Spleen (tissue), 11 donors: Measurements from ENCODE around the gene EZH1. TPM values are rescaled to one million over a fixed set of nuclear protein-coding genes. Genes with fewer than 3 reads are reported as not detected.
"Not testable (repeated sequence)": the region's sequence is repeated elsewhere in the genome, so short reads cannot be mapped to it uniquely, and the experiment has no call there.

Experiments
- DNase-seq: peaks from one replicate; pipeline ENCODE4 v3.0.0-alpha.2; 2020
- H3K27ac ChIP-seq, 8 donors: fragments of 200-600 bp; sonication (generic) in 7 of 8; 1 replicate in 4 of 8; 2 replicates in 4 of 8; pipeline versions ENCODE4 v1.5.0 to v1.8.0; 2016 to 2021; ENCODE audit warnings: inconsistent platforms in 4 of 8, mild to moderate bottlenecking in 4 of 8, moderate library complexity in 1 of 8
- H3K27me3 ChIP-seq, 7 donors: fragments of 200-600 bp; sonication (generic) in 6 of 7; replicated peaks in 1 of 7; 1 replicate in 4 of 7; 2 replicates in 3 of 7; pipeline versions ENCODE4 v1.5.0 to v1.8.0; 2016 to 2021; ENCODE audit warnings: inconsistent platforms in 3 of 7, mild to moderate bottlenecking in 1 of 7
- H3K36me3 ChIP-seq, 6 donors: fragments of 200-600 bp; sonication (generic) in 5 of 6; 1 replicate in 4 of 6; 2 replicates in 2 of 6; pipeline versions ENCODE4 v1.5.0 to v1.8.0; 2016 to 2021; ENCODE audit warnings: inconsistent platforms in 2 of 6
- H3K4me1 ChIP-seq, 6 donors: fragments of 200-600 bp; sonication (generic) in 5 of 6; 1 replicate in 3 of 6; 2 replicates in 3 of 6; pipeline versions ENCODE4 v1.5.0 to v1.8.0; 2016 to 2021; ENCODE audit warnings: inconsistent platforms in 3 of 6
- H3K4me3 ChIP-seq, 8 donors: fragments of 200-600 bp; sonication (generic) in 7 of 8; 1 replicate in 4 of 8; 2 replicates in 4 of 8; pipeline versions ENCODE4 v1.5.0 to v1.8.0; 2016 to 2021; ENCODE audit warnings: inconsistent platforms in 4 of 8, mild to moderate bottlenecking in 4 of 8, moderate library complexity in 2 of 8
- H3K9me3 ChIP-seq, 8 donors: fragments of 200-600 bp; sonication (generic) in 7 of 8; 1 replicate in 4 of 8; 2 replicates in 4 of 8; pipeline versions ENCODE4 v1.5.0 to v1.8.0; 2016 to 2021; ENCODE audit warnings: inconsistent platforms in 4 of 8
- POLR2A ChIP-seq, 3 donors: fragments of 450-650 bp; IDR thresholded peaks; one replicate each; pipeline ENCODE4 v1.5.1; 2017; ENCODE audit warnings: antibody characterized with exemption in 3 of 3, mild to moderate bottlenecking in 1 of 3
- POLR2AphosphoS5 ChIP-seq, 3 donors: sonication (generic); formaldehyde crosslinking; IDR thresholded peaks; one replicate each; pipeline ENCODE4 v1.5.1; 2017; ENCODE audit warnings: antibody characterized with exemption in 3 of 3
- WGBS, 5 donors: extraction: QIAGEN DNeasy Blood & Tissue Kit in 3 of 5; methylation state at CpG; one replicate each; pipeline versions ENCODE4 v1.1.5 to v1.1.7; 2013 to 2018; 5-methylcytosine and 5-hydroxymethylcytosine counted together
- intact Hi-C: fragments of 100-400 bp; cut with DNase I; formaldehyde crosslinking; loops from one replicate; pipeline ENCODE4 v1.15.0; 2023; ENCODE audit warnings: low total_unique reads
- polyA plus RNA-seq, 3 donors: library from polyadenylated mRNA; stranded (reverse); fragments of 200-250 nt; gene quantifications; one replicate each; pipeline ENCODE4 v1.2.1, GENCODE V29; 2013
- total RNA-seq, 7 donors: library from RNA; depleted of rRNA in 3 of 7; stranded (reverse); fragments of >200 nt in 3 of 7; fragmentation: NEBNext Ultra II Directional in 4 of 7; extraction: Animal tissue kit (Norgen Biotek cat#: 25700) in 4 of 7; gene quantifications; one replicate each; pipeline versions ENCODE4 v1.1.0 to v1.2.1, GENCODE V29; 2016 to 2021
- TF ChIP-seq, protein P1 (sequence below), 11 experiments: fragments of 200-600 bp in 7 of 11; fragments of 450-650 bp in 4 of 11; sonication (generic) in 4 of 11; IDR thresholded peaks in 8 of 11; conservative IDR thresholded peaks in 3 of 11; 1 replicate in 7 of 11; 2 replicates in 4 of 11; pipeline versions ENCODE4 v1.4.0 to v1.8.0; 2016 to 2021; ENCODE audit warnings: antibody characterized with exemption in 11 of 11, inconsistent platforms in 4 of 11, mild to moderate bottlenecking in 1 of 11
- donor health status: healthy with polysubstance abuse.
- donor health status: DM: no; HTN: no; CAD: no; lungs with moderate emphysema.
- donor health status: DM: no; HTN: no; CAD: no.
- donor health status: Bipolar disorder and iron deficiency.
- donor health status: healthy.
- donor health status: DM: no; HTN: no; CAD: no.
- donor health status: DM: yes; HTN: yes; CAD: no.

EZH1 gene
- total and polyA plus RNA-seq, 10 donors, result 24.1 to 104 (median 68.0) TPM

DNA sequence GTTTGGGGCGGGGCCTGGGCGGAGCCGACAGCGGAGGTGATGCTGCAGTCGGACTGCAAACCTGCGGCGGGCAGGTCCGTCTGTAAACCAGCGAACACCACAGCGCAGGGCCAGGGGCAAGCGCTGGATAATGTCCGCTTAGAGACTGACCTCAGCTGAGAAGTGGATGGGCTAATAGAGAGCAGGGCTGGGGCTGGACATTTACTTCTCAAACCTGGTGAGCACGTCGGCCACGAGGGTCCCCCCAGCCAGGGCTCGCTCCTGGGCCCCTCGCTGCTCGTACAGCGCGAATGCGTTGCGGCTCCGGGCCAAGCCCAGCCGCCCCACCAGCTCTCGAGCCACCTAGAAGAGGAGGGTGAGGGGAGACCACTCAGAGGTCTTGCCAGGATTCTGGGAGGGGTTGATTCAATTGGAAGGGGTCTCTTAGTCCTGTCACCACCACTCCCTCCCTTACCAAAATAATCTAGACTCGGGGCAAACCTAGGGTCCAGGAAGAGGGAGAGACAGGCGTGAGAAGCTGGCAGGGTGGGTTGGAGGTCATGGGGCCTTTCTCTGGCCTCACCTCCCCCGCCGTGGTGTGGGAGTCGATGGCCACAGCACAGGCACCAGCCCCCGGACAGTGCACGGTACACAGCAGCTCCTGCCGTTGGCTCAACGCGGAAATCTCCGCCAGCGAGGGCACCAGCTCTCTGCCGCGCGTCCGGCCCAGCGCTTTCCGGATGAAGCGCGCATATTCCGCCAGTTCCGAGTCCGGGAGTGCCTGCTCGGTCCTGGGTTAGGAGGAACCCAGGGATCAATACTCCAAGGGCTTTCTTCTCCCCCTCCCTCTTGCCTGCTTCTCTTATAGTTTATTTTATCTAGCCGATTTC is 73.8 kb downstream of the EZH1 start:
- Histone ChIP-seq H3K4me1 (peaks cover 18 to 86% (median 60%) of the 10 kb centered on the region in 6 donors), H3K36me3 (peaks cover 0 to 76% (median 21%) of the 10 kb centered on the region in 6 donors), H3K4me3 (peak overlapping the region in 6 of 8 donors; percentile 24 to 67 (median 34)), H3K27me3 (peaks cover 0 to 70% (median 36%) of the 10 kb centered on the region in 7 donors), H3K27ac (peak overlapping the region in 1 of 8 donors; percentile 40), H3K9me3 (no peaks in the 10 kb centered on the region)
- no peak for TF ChIP-seq POLR2A (IDR thresholded peaks at IDR 0.05)
- TF ChIP-seq POLR2AphosphoS5 (IDR thresholded peaks at IDR 0.05), result no peak
- TF ChIP-seq, protein P1, sequence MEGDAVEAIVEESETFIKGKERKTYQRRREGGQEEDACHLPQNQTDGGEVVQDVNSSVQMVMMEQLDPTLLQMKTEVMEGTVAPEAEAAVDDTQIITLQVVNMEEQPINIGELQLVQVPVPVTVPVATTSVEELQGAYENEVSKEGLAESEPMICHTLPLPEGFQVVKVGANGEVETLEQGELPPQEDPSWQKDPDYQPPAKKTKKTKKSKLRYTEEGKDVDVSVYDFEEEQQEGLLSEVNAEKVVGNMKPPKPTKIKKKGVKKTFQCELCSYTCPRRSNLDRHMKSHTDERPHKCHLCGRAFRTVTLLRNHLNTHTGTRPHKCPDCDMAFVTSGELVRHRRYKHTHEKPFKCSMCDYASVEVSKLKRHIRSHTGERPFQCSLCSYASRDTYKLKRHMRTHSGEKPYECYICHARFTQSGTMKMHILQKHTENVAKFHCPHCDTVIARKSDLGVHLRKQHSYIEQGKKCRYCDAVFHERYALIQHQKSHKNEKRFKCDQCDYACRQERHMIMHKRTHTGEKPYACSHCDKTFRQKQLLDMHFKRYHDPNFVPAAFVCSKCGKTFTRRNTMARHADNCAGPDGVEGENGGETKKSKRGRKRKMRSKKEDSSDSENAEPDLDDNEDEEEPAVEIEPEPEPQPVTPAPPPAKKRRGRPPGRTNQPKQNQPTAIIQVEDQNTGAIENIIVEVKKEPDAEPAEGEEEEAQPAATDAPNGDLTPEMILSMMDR (IDR thresholded peaks at IDR 0.05 in 8 of 11, conservative IDR thresholded peaks at IDR 0.05 in 3 of 11), result no peak
- WGBS, 5 donors, result 37 to 52% (median 51%) methylated on average over 48 to 50 of the region's 50 CpGs
- intact Hi-C loops, result no loop called here
- no peak for DNase-seq

- intact Hi-C loops, result no loop called here
- peaks cover 0 to 61% (median 27%) of the 10 kb centered on the region in 7 donors for H3K27me3 ChIP-seq
- peaks cover 0 to 84% (median 26%) of the 10 kb centered on the region in 6 donors for H3K36me3 ChIP-seq
- H3K4me1 ChIP-seq, result peaks cover 10 to 78% (median 51%) of the 10 kb centered on the region in 6 donors
- 28 to 55% (median 32%) methylated on average over 54 to 87 of the region's 87 CpGs for WGBS, 5 donors
- TF ChIP-seq POLR2A (IDR thresholded peaks at IDR 0.05), result no peak
- peak in 1 of 3 donors; percentile 29 for TF ChIP-seq POLR2AphosphoS5 (IDR thresholded peaks at IDR 0.05)
- H3K9me3 ChIP-seq, result no peaks in the 10 kb centered on the region
- H3K27ac ChIP-seq, result peak overlapping the region in 1 of 8 donors; percentile 40
- DNase-seq, result peak; percentile 88
- H3K4me3 ChIP-seq, result peak overlapping the region in 6 of 8 donors; percentile 24 to 67 (median 34)
Observed at GRCh38 chr17:42669977-42670788, 74.7 kb downstream of the EZH1 start.

DNA sequence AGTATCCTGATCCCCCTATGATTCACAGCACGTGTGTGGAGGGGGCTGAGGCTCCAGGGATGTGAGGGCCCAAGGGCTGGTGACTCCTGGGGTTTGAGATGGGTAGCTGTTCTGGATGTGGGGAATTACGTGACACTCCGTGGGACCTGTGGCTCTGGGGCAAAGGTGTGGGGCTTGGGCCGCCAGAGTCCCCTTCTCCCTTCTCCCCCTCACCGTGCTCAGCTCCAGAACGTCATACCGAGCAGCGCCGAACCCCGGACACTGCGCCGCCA is 75.2 kb downstream of the EZH1 start:
- DNase-seq, result no peak
- intact Hi-C loops, result no loop called here
- peaks cover 0 to 89% (median 27%) of the 10 kb centered on the region in 6 donors for H3K36me3 ChIP-seq
- H3K4me1 ChIP-seq, result peaks cover 8 to 72% (median 46%) of the 10 kb centered on the region in 6 donors
- peaks cover 0 to 56% (median 22%) of the 10 kb centered on the region in 7 donors for H3K27me3 ChIP-seq
- peak overlapping the region in 1 of 8 donors; percentile 1 for H3K27ac ChIP-seq
- H3K9me3 ChIP-seq, result no peaks in the 10 kb centered on the region
- TF ChIP-seq POLR2AphosphoS5 (IDR thresholded peaks at IDR 0.05), result no peak
- 58 to 72% (median 65%) methylated on average over 9 to 12 of the region's 12 CpGs for WGBS, 5 donors
- peak overlapping the region in 4 of 8 donors; percentile 24 to 67 (median 34) for H3K4me3 ChIP-seq

- DNase-seq, result peak; percentile 41
Observed at GRCh38 chr17:42667088-42667951, 77.5 kb downstream of the EZH1 start.

DNA sequence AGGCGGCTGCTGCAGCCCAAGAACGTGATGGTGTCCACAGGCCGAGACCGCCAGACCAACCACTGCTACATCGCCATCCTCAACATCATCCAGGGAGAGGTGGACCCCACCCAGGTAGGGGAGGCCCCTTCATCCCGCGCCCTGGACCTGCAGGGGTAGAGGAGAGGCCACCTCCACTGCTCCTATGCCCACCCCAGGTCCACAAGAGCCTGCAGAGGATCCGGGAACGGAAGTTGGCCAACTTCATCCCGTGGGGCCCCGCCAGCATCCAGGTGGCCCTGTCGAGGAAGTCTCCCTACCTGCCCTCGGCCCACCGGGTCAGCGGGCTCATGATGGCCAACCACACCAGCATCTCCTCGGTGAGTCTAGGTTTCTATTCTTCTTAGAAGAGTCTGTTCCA is 78.7 kb downstream of the EZH1 start:
- Histone ChIP-seq H3K27me3 (peaks cover 0 to 21% (median under 1%) of the 10 kb centered on the region in 7 donors), H3K36me3 (peaks cover 0 to 94% (median 32%) of the 10 kb centered on the region in 6 donors), H3K4me1 (peaks cover 0 to 43% (median 18%) of the 10 kb centered on the region in 6 donors)
- 80 to 93% (median 87%) methylated on average over 9 to 13 of the region's 16 CpGs for WGBS, 5 donors
- H3K27ac ChIP-seq, H3K9me3 ChIP-seq, DNase-seq, intact Hi-C loops, H3K4me3 ChIP-seq: not testable (repeated sequence)

More at GRCh38 chr17:42667088-42667951, 77.5 kb downstream of the EZH1 start:
- Histone ChIP-seq H3K27me3 (peaks cover 0 to 33% (median 11%) of the 10 kb centered on the region in 7 donors), H3K4me3 (no peak overlapping the region), H3K27ac (peak overlapping the region in 5 of 8 donors; percentile 15 to 46 (median 34)), H3K4me1 (peaks cover 0 to 50% (median 29%) of the 10 kb centered on the region in 6 donors), H3K9me3 (no peaks in the 10 kb centered on the region), H3K36me3 (peaks cover 0 to 96% (median 28%) of the 10 kb centered on the region in 6 donors)
- TF ChIP-seq POLR2AphosphoS5 (IDR thresholded peaks at IDR 0.05), result no peak
- intact Hi-C loops, result no loop called here
- WGBS, 5 donors, result 57 to 75% (median 74%) methylated on average over 7 of the region's 7 CpGs
